Right hindlimb (tissue), 1 donor: ENCODE measurements around the gene HOXA3.

Experiments used
- DNase-seq: peaks from one replicate; pipeline ENCODE4 v3.0.0-alpha.2; 2018

The HOXA3 gene

DNA sequence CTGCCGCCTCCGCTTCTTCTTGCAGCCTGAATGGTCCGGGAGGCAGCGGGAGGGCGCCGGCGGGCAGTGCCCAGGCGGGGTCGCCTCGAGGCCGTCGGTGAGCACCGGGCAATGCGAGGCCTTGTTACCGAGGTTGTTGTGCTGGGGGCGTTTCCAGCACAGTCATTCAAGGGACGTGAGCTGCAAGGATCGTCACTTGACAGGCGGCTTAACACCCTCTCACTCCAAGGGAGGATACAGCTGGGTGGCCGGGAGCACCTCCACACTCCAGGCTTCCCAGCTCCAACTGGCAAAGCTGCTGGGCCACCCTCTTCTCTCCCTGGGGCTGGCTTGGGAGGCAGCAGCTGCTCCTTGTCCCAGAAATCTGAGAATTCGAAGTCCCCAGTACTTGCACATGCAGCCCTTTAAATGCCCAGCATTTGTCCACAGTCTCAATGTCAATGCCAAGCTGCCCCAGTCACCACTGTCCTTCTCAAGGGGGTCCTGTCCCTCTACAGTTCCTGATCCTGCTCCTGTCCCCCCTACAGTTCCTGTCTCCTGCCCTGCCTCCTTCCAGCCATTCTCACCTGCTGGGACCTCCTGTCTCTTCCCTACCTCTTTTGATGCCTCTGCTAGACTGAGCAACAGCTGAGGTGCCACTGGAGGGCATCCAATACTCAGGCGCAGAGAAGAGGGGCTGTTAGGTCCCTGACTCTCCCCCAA lies 37.1 kb upstream of the HOXA3 start:
- peak; percentile 41 for DNase-seq

DNA sequence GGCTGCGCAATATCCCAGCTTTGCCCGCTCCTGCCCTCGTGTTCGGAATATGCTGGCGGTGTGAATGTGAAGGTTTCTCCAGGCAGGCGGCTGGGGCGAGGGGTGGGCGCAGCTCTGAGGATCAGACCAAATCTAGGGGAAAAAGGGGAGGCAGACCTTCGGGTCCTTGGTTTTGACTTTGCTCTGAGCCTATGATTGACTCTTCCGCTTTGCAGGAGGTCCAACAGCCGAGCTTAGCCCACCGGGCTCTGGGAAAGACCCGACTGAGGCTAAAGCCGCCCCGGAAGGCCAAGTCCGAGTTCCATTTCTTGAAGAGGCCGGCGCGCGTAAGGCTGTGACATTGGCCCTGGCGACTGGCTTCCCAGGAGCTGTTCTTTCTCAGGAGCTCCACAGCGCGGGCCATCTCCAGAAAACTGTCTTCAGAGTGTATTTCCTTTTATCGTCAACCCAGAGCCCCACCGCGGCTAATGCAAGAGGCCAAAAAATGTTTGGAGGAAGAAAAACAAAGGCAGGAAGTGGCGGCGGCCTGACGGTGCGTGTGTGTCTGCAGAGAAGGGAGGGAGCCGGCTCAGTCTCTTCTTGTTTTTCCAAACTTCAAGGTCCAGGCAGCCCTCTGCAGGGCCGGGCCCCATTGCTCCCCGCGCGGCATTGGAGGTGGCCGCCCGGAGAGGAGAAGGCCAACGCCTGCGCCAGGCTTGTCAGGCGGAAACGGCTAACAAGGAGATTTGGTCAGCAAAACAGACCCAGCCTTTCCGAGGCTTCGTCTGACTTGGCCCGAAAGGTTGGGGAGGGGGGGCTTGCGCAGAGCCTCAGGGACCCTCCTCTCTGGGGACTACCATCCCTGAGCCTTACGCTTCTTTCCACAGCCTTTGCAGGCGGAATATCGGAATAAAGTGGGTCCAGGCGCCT lies 36.3 kb upstream of the HOXA3 start:
- peak; percentile 54 for DNase-seq

DNA sequence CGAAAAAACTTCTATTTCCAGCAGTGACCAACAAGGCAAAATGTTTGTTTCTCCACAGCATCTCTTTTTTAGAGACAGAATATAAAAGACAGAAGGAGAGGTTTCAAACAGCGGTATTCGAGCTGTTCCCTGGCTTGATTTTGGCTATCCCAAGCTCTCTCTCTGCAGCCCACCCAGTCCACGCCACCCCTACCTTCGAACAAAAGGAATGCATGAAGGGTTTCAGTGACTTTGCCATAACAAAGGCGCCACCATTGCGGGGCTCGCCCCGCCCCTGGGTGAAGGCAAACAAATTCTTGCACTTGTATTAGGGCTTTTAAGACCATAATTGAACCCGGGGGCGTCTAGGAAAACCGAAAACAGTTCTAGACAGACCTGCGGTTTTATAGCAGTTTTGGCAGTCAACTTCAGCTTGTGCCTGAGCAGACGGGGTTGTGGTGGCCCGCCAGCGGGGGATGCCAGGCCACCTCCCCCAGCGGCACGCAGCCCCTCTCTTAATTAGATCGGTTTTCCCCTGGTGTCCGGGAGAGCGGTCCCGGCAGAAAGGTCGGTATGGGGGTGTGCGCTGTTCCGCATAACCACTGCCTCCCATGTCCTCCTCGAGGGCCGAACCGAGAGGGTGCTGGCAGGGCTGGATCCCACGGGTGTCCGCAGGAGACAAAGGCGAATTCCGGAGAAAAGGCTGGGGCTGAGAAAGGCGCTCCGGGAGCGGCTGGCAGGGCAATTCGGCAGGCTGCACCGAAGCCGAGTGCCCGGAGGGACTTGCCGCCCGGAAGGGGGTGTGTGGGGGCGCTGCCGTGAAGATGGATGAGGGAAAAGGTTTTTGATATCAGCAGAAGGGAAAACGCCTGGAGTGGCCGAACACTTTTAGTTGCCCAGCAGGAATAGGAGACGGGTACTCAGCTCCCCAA lies 35.3 kb upstream of the HOXA3 start:
- DNase-seq, result peak; percentile 45

DNA sequence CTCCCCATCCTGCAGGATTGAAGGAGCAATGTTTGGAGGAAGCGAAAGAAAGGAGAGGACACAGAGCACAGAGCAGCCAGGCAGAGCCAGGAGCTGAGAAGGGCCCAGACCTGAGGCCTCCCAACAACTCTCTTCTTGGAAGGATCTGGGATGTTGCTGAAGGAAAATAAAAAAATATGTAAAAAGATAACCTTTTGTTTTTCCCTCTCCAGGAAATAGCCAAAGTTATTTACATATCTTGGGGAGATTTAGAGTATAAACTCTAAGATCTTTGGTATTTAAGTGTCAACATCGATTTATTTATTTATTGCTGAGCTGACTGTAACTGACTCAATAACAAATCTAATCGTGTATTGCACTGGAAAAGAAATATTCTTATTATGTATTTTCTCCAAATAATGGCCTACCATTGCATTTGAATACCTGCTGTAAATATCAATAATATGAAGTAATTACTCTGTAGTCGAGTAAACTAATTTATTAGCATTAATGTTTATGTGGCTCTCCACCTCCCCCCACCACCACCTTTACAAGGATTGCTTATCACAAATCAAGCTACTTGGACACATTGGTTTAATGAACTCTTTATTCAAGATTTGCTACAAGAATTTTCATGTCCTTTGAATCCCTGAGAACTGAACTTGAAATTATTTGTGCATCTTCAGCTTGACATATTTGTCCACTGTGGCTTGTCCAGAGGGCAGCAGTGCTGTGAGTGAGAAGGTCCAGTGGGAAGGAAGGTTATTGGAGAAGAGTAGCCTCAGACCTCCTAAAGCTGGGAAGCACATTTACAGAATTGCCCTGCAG lies 34.5 kb upstream of the HOXA3 start:
- no peak for DNase-seq

DNA sequence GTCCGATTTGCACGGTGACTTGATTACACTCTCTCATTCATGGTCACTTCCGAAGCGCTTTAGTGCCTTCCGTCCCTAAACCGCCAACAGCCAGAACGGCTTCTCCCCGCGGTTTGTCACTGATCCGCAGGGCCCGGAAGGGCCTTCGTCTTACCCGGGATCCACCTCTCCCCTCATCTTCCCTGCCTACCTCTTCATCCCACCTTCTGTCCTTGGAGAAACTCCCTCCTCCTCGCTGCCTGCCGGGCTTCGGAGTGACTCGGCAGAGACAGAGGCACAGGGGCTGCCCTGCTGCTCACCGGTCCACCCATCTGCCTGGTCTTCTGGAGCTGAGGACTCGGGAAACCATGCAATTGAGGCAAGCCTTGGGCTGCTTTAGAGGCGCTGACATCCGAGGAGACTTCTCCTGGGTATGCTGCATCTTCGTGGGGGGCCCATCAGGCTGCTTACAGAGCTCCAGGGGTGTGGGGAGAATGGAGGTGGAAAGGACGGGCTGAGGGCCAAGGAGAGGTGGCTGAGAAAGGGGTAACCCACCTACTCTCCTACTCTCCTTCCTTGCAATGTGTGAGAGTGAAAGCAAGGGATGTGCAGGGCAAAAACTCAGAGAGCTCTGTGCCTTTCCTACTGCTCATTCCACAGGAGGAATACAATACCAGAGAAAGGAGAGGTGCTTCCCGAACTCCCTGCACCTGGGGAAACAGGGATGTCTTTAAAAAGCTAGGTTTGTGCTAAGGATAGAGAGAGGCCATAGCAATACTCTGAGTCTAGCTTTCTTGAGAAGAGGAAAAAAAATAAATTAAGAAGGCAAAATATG lies 33.7 kb upstream of the HOXA3 start:
- DNase-seq, result peak; percentile 32

DNA sequence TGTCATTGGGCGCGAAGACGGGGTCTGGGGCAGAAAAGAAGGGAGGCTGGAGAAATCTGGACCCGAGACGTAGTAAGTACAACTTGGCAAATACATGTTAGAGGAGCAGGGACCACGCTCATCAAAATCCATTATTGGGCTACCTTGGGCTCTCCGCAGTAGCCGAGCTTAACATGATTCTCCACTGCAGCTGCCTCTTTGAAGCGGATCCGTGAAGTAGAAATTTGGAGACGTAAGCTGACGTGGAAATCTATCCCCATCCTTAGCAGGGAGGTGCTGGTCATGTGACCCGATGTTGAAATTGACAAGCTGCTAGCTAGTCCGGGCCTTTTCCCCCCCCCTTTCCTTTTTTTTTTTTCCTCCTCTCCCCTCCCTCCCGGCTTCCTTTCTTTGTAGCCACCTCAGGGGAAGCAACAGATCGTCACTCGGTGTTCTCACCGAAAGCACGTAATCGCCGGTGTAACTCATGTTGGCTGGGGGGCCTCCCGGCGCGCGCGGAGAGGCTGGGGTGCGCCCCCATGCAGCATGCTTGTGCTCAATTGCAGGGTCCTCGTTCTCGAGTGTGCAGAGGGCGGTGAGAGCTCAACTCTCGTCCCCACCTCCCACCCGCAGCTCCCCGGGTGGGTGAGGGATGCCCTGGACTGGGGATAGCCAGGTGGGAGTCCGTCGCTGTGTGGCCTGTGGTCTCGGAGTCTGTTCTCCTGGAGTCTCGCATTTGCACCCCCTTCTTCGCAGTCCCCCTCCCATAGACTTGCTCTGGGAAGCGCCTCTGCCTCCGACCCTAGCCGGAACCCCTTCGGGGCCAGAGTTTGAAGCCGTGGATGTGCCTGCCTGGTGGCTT lies 32.9 kb upstream of the HOXA3 start, which contains the start of gene HOXA11:
Gene HOXA11, minus strand, starts transcription at position 220 of the 841 bp plus-strand sequence. Its CDS starts 88 bp downstream, at position 132.
- peak; percentile 82 for DNase-seq

DNA sequence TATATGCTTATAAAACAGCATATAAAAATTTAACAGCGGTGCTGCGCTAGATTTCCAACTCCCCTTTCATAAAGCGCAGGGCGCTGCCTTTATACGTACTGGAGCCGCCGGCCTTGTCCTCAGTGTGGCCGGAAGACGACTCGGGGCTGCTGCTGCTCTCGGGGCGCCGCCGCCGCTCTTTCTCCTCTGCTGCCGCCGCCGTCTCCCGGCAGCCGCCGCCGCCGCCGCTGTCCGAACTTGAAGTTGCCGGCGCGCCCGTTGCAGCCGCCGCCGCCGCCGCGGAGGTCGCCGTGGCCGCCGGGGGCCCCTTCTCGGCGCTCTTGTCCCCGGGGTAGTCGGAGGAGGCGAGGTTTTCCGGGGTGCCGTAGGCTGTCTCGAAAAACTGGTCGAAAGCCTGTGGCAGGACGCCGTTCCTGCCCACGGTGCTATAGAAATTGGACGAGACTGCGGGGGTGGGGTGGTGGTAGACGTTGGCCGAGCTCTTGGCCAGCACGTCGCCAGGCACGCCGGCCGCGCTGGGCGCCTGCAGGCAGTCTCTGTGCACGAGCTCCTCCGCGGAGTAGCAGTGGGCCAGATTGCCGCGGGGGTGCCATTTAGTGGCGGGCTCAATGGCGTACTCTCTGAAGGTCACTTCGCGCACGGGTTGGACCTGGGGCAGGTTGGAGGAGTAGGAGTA lies 32.1 kb upstream of the HOXA3 start:
- peak; percentile 67 for DNase-seq

DNA sequence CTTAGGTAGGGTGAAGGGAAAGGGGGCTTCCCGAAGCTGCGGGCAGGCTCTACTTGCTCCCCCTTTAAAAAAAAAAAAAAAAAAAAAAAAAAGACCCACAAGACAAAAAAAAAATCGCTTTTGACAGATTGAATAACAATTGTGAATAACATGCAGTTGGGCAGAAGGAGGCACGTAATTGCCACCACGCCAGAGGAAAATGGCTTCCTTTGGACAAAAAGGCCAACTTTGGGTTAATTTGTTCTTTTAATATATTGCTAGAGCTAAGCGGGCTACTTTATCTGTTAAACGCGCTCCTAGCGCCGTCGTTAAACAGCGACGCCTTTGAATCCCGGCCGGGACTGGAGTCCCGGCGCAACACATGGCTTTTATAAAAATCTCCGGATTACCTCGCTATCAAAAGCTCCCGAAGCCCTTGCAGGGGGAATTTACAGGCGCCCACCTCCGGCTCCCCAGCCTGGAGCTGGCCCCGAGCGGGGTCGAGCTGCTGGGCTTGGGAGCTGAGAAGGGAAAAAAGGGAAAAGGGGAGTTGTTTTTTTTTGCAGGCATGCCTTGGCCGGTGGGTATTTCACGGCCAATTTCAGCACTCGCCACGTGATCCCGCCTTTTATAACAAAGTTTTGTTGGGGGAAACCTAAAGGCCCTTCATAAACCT lies 31.4 kb upstream of the HOXA3 start:
- DNase-seq, result peak; percentile 64

DNA sequence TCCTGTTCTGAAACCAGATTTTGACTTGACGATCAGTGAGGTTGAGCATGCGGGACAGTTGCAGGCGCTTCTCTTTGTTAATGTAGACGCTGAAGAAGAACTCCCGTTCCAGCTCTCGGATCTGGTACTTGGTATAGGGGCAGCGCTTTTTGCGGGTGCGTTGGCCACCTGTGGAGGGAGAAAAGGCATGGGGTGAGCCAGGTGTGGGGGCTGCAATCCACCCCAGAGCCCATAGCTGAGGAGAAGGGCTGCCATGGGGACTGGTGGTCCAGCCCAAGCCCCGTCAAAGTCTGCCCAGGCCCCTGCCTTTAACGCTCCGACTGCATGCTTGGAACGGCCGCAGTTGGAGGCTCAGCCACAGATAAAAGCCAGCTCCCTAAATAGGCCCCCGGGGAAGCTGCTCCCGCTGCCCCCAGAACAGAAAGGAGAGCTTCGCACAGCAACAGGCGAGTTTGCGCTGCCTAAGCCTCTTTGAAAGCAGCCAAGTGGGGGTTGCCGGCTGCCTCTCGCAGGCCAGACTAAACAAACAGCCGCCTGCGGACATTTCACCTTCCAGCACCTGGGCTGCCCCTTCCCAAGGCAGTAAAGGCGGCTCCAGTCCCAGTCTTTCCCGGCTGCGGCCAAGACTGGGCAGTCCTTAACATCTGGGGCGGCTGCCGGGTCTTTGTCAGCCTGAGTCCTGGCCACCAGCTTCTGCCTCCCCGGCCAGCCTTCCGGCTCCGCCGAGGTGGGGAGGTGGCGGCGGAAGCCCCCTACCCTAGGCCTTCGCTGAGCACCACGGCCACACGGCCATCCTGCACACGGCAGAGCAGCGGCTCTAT lies 30.7 kb upstream of the HOXA3 start:
- peak; percentile 65 for DNase-seq

DNA sequence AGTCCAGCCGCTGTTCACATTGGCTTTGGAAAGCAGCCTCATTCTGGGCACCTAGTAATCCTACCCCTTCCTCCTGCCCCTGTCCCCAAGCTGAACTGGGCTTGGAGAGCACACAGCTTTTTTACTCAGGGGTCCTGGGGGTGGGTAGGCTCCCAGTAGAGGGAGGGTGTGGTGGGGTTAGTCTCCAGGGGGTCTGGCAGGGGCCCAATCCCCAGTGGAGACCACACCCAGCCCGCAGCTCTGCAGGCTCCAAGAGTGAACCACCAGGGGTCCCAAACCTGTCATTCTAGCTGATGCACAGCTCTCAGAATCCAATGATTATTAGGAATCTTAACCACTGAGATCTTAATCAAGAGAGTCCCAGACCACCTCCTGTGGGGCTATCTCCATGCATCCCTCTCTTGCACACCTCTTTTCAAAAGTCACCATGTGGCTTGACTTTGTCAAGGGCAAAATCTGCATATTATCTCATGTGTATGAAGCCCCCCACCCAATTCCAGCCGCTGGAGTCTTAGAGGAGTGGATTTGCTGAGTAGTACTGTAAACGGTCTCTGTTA lies 30.0 kb upstream of the HOXA3 start:
- DNase-seq, result peak; percentile 47

DNA sequence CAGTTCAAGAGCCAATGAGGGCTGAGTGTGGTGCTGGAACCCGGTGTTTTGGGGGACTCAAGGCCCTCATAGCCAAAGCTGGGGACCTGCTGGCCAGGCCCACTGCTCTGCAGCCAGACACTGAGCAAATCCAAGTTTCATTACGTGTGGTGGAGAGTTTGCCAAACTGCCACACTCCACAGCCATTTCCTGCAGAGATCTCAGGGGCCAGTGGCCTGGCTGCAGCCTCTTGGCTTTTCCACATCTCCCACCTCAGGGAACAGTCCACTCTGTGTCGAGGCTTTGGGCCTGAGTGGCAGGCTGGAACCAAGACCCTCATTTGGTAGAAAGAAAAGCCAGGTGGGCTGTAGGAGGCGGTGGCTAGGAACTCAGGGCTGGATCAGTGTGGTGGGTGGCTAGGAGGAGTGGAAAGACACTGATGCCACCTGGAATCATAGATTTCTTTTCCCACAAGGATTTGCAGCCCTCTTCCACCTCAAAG lies 29.5 kb upstream of the HOXA3 start:
- DNase-seq, result peak; percentile 37

DNA sequence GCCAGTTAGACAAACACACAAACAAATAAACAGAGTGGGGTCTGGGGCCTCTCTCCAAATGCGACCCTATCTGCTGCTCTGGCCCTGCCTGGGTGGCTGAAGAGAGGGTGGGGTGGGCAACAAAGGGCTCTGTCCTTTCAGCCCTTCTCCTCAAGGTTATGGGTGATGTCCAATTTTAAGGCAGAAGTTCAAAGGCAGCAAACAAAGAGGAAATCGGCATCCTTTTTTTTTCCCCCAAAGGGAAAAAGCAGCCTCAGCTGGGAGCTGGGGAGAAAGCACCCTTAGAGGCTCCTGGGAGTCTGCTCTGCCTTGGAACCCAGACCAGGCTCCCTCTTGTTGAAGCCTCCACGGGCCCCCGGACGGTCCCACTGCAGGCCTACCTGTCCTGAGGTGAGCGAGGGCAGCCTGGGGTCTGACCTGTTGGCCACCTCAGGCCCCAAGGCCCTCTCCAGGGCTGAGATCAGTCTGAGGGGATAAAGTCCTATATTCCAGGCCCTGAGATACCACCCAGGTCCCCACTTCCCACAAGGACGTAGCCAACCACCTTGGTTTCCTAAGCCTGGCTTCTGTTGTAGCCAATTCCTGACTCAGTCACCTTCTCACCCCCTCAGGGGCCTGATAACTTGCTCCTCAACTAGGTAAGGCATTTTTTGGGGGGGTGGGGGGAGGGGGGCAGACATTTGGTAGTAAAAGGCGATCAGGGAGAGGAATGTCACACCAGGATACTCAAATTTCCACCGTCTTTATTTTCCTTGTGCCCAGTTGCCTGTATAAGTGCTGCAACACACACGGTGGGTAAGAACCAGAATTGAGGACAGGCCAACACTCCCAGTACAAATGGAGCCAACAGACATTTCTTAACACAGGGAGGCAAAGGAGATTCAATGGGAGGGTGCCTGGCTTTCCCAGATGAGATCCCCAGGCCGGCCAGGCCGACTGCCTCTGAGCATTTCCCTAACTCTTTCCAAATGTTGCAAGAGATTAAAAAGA lies 28.3 kb upstream of the HOXA3 start:
- peak; percentile 37 for DNase-seq

DNA sequence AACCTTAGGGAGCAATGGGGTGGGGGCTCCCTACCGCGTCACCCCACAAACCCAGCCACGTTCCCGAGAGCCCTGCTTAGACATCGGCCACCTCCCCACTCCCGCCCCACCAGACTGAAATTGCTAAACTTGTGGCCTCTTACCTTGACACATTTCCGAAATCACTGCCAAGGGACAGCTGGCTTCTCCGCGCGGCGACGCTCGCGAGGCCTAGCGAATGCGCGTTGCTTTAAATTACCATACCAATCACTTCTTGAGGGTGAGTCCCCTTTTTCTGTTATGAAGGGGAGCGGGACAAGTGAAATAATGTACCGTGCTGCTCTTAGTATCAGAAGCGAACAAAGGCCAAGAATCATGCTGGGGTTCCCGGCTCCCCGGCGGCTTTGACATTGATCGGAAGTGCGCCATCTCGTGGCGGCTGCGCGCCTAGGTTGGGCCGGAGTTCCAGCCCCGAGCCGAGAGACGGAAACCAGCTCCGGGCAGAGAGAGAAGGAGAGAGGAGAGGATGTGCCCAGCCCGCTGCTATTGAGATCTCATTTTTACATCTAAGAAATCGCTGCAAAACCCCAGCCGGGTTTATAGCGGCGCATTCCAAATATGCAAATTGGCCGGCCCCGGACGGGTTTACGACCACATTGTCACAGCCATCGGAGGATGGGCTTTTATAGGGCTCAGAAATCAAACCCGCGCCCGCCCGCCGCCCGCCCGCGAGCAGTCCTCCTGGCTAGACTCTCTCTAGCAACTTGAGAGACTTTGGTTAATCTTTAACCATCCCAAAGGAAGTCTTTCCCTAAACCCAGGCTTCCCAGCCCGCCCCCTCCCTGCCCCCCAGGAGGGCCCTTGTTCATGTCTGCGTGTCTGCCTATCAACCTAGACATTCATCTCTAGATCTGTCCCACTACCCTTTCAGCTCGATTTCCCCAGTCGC lies 27.4 kb upstream of the HOXA3 start:
- DNase-seq, result peak; percentile 92

DNA sequence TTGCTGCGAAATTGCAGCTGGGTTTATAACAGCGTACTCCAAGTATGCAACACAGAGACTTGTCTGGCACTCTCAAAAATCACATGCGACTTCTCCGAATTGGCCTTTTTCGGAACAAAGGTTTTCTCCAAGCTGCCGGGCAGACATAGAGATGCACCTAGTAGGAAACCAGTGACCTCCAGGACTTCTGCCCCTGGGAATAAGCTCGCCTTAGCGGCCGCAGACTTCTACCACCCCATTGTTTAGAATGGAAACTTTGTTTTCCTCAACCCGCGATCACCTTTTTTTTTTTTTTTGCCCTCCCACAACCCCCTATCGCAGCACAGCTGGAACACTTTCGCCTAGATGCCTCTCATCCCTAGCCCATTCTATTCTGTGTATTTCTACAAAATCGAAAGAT lies 26.6 kb upstream of the HOXA3 start:
- peak; percentile 44 for DNase-seq

DNA sequence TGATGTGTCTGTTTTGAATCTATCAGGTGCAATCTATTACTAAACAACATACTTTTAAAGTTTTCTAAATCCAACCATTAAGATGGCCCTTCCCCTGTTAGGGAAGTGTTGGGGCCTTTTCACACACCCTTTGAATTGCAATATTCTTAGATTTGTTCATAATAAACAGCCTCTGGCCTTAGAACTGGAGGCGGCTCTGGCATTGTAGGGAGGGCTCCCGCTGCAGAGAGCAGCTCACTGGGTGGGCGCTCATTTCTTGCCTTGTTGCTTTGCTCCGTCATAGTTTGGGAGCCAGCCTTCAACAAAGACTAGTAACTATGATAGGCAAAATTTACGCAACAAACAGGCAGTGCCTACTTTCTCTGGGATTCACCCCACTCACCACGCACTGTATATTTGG lies 26.0 kb upstream of the HOXA3 start:
- peak; percentile 52 for DNase-seq
